HL-60/S4 treated with retinoic acid at 250 ng/mL for 4 days and 3 days (cell line): ENCODE measurements around the gene ATP8A2.
"Not testable (repeated sequence)": the region's sequence is repeated elsewhere in the genome, so short reads cannot be mapped to it uniquely, and the experiment has no call there.

Experiments
- in situ Hi-C: fragments of 300-500 bp; cut with MboI; formaldehyde crosslinking; loops from 2 replicates; pipeline ENCODE4 v1.7.0; 2022; ENCODE audit warnings: low sequenced_read_pairs

ATP8A2 gene

GRCh38 chr13:25529425-25529824 lies 157.7 kb downstream of the ATP8A2 start:
- in situ Hi-C loops = no loop called here

GRCh38 chr13:25538276-25538675 lies 166.5 kb downstream of the ATP8A2 start:
- in situ Hi-C loops = no loop called here

GRCh38 chr13:25541434-25542123 lies 169.8 kb downstream of the ATP8A2 start:
- in situ Hi-C loops = no loop called here

- in situ Hi-C loops = not testable (repeated sequence)
Measured at GRCh38 chr13:25548991-25549390, 177.2 kb downstream of the ATP8A2 start.

- in situ Hi-C loops = no loop called here
Measured at GRCh38 chr13:25561812-25562211, 190.0 kb downstream of the ATP8A2 start.

- in situ Hi-C loops = no loop called here
Measured at GRCh38 chr13:25570185-25570584, 198.4 kb downstream of the ATP8A2 start.

- in situ Hi-C loops = no loop called here
Measured at GRCh38 chr13:25571237-25571636, 199.5 kb downstream of the ATP8A2 start.

- in situ Hi-C loops = not testable (repeated sequence)
Measured at GRCh38 chr13:25572171-25572570, 200.4 kb downstream of the ATP8A2 start.

GRCh38 chr13:25574437-25575411 lies 202.9 kb downstream of the ATP8A2 start:
- in situ Hi-C loops = no loop called here

GRCh38 chr13:25575562-25575961 lies 203.8 kb downstream of the ATP8A2 start:
- in situ Hi-C loops = no loop called here

- in situ Hi-C loops = no loop called here
Measured at GRCh38 chr13:25578526-25578925, 206.8 kb downstream of the ATP8A2 start.

- in situ Hi-C loops = no loop called here
Measured at GRCh38 chr13:25579221-25579620, 207.4 kb downstream of the ATP8A2 start.

GRCh38 chr13:25581351-25581750 lies 209.6 kb downstream of the ATP8A2 start:
- in situ Hi-C loops = no loop called here

- in situ Hi-C loops = no loop called here
Measured at GRCh38 chr13:25584087-25584486, 212.3 kb downstream of the ATP8A2 start.

- in situ Hi-C loops = no loop called here
Measured at GRCh38 chr13:25585000-25585399, 213.2 kb downstream of the ATP8A2 start.

- in situ Hi-C loops = no loop called here
Measured at GRCh38 chr13:25587326-25587980, 215.7 kb downstream of the ATP8A2 start.

GRCh38 chr13:25588336-25589060 lies 216.7 kb downstream of the ATP8A2 start:
- in situ Hi-C loops = no loop called here

- in situ Hi-C loops = no loop called here
Measured at GRCh38 chr13:25598421-25598820, 226.6 kb downstream of the ATP8A2 start.

GRCh38 chr13:25602176-25602575 lies 230.4 kb downstream of the ATP8A2 start:
- in situ Hi-C loops = no loop called here

- in situ Hi-C loops = no loop called here
Measured at GRCh38 chr13:25604106-25604505, 232.3 kb downstream of the ATP8A2 start.

GRCh38 chr13:25607096-25607495 lies 235.3 kb downstream of the ATP8A2 start:
- in situ Hi-C loops = no loop called here
